GM23338 (cell line): Measurements from ENCODE around the gene SNRPN. TPM values are rescaled to one million over a fixed set of nuclear protein-coding genes. Genes with fewer than 3 reads are reported as not detected.

Experiments
- ATAC-seq: fragments of 200-7000 bp; cut with Tn5 transposase; 3 replicates; pipeline ENCODE4 v1.9.1; 2020
- DNase-seq: peaks from one replicate; pipeline ENCODE4 v3.0.0-alpha.2; 2015; ENCODE audit warnings: low spot score
- H2AFZ ChIP-seq: fragments of 200-600 bp; sonication (generic); 2 replicates; pipeline ENCODE4 v1.8.0; 2016; ENCODE audit warnings: antibody characterized with exemption, mild to moderate bottlenecking, moderate library complexity
- H3F3A ChIP-seq: fragments of 200-600 bp; sonication (generic); replicated peaks from 2 replicates; pipeline ENCODE4 v1.8.0; 2017; ENCODE audit warnings: antibody characterized with exemption, mixed run types, low read depth
- H3K27ac ChIP-seq: fragments of 200-600 bp; sonication (generic); 2 replicates; pipeline ENCODE4 v1.6.1; 2016; ENCODE audit warnings: low read depth
- H3K27me3 ChIP-seq: fragments of 200-600 bp; sonication (generic); 2 replicates; pipeline ENCODE4 v1.8.0; 2016; ENCODE audit warnings: mild to moderate bottlenecking, mixed run types, moderate library complexity; ENCODE audit not compliant: insufficient read depth
- H3K36me3 ChIP-seq: fragments of 200-600 bp; sonication (generic); 2 replicates; pipeline ENCODE4 v1.8.0; 2016; ENCODE audit warnings: mild to moderate bottlenecking; ENCODE audit not compliant: insufficient read depth
- H3K4me1 ChIP-seq: fragments of 200-600 bp; sonication (generic); 2 replicates; pipeline ENCODE4 v1.8.0; 2016; ENCODE audit warnings: mild to moderate bottlenecking, moderate library complexity; ENCODE audit not compliant: insufficient read depth
- H3K4me2 ChIP-seq: fragments of 200-600 bp; sonication (generic); 2 replicates; pipeline ENCODE4 v1.7.1; 2017; ENCODE audit warnings: mixed run types
- H3K4me3 ChIP-seq: fragments of 200-600 bp; sonication (generic); 2 replicates; pipeline ENCODE4 v1.6.1; 2016; ENCODE audit warnings: mixed run types
- H3K79me2 ChIP-seq: fragments of 200-600 bp; sonication (generic); replicated peaks from 2 replicates; pipeline ENCODE4 v1.8.0; 2017; ENCODE audit warnings: mild to moderate bottlenecking; ENCODE audit not compliant: insufficient read depth
- H3K9me2 ChIP-seq: fragments of 200-600 bp; sonication (generic); 2 replicates; pipeline ENCODE4 v1.8.0; 2017; ENCODE audit not compliant: insufficient read depth
- H4K20me1 ChIP-seq: fragments of 200-600 bp; sonication (generic); replicated peaks from 2 replicates; pipeline ENCODE4 v1.8.0; 2017; ENCODE audit warnings: mild to moderate bottlenecking; ENCODE audit not compliant: insufficient read depth
- H3K27ac Mint-ChIP-seq: 2 replicates; pipeline ENCODE4 v1.8.0; 2020; ENCODE audit warnings: inconsistent platforms, mild to moderate bottlenecking, moderate library complexity, mixed read lengths
- H3K27me3 Mint-ChIP-seq: 3 replicates; pipeline ENCODE4 v1.8.0; 2022; ENCODE audit warnings: low read depth, mild to moderate bottlenecking, moderate library complexity, mixed read lengths, inconsistent platforms; ENCODE audit not compliant: insufficient read depth, poor library complexity
- H3K36me3 Mint-ChIP-seq: 3 replicates; pipeline ENCODE4 v1.8.0; 2021; ENCODE audit warnings: low read depth, mild to moderate bottlenecking, inconsistent platforms, moderate library complexity, mixed read lengths
- H3K4me1 Mint-ChIP-seq: 3 replicates; pipeline ENCODE4 v1.8.0; 2020; ENCODE audit warnings: mild to moderate bottlenecking, inconsistent platforms, mixed read lengths
- H3K4me3 Mint-ChIP-seq: 3 replicates; pipeline ENCODE4 v1.8.0; 2021; ENCODE audit warnings: moderate library complexity, mild to moderate bottlenecking, inconsistent platforms, mixed read lengths
- H3K9me3 Mint-ChIP-seq: 3 replicates; pipeline ENCODE4 v1.8.0; 2020; ENCODE audit warnings: moderate library complexity, mild to moderate bottlenecking, inconsistent platforms, mixed read lengths
- CREB1 ChIP-seq: fragments of 250-450 bp; sonication (Bioruptor Pico); IDR thresholded peaks from 2 replicates; pipeline ENCODE4 v1.5.0; 2020; ENCODE audit warnings: low read depth, mild to moderate bottlenecking, moderate library complexity
- EZH2 ChIP-seq: fragments of 200-600 bp; sonication (generic); IDR thresholded peaks from one replicate; pipeline ENCODE4 v1.8.0; 2017; ENCODE audit warnings: antibody characterized with exemption, mild to moderate bottlenecking, low read depth; ENCODE audit not compliant: unreplicated experiment
- EZH2phosphoT487 ChIP-seq: fragments of 200-600 bp; sonication (generic); IDR thresholded peaks from one replicate; pipeline ENCODE4 v1.8.1; 2018; ENCODE audit warnings: antibody characterized with exemption; ENCODE audit not compliant: unreplicated experiment
- JUNB ChIP-seq: IDR thresholded peaks from one replicate; pipeline ENCODE4 v1.6.1; 2016; ENCODE audit warnings: antibody characterized with exemption; ENCODE audit not compliant: unreplicated experiment
- NANOG ChIP-seq: IDR thresholded peaks from 2 replicates; pipeline ENCODE4 v1.6.1; 2016; ENCODE audit warnings: antibody characterized with exemption, borderline replicate concordance
- POLR2AphosphoS5 ChIP-seq: IDR thresholded peaks from 2 replicates; pipeline ENCODE4 v1.6.1; 2016; ENCODE audit warnings: antibody characterized with exemption, low read depth
- STAT1 ChIP-seq: IDR thresholded peaks from one replicate; pipeline ENCODE4 v1.6.1; 2016; ENCODE audit warnings: antibody characterized with exemption; ENCODE audit not compliant: unreplicated experiment
- ZNF331 ChIP-seq: fragments of 250-450 bp; sonication (Bioruptor Pico); IDR thresholded peaks from 2 replicates; pipeline ENCODE4 v1.5.0; 2020; ENCODE audit warnings: low read depth, mild to moderate bottlenecking, moderate library complexity
- polyA plus RNA-seq: library from polyadenylated mRNA; unstranded; fragments of >200 nt; fragmentation: Nextera tagmentation; extraction: Ambion mirVana; gene quantifications from 2 replicates; pipeline ENCODE4 v1.2.1, GENCODE V29; 2016
- total RNA-seq: library from RNA; depleted of rRNA; stranded (reverse); fragments of >200 nt; shearing (Covaris generic); gene quantifications from 2 replicates; pipeline ENCODE4 v1.2.3, GENCODE V29; 2014
- TF ChIP-seq, protein P1 (sequence below): IDR thresholded peaks from one replicate; pipeline ENCODE4 v1.6.1; 2018; ENCODE audit warnings: antibody characterized with exemption; ENCODE audit not compliant: unreplicated experiment
- TF ChIP-seq, protein P2 (sequence below): IDR thresholded peaks from 2 replicates; pipeline ENCODE4 v1.6.1; 2016; ENCODE audit warnings: antibody characterized with exemption
- TF ChIP-seq, protein P3 (sequence below): fragments of 250-450 bp; sonication (Bioruptor Pico); IDR thresholded peaks from 2 replicates; pipeline ENCODE4 v1.5.0; 2020; ENCODE audit warnings: mild to moderate bottlenecking, moderate library complexity

The SNRPN gene
- total and polyA plus RNA-seq, 2 experiments from 2014 or later = 919 to 966 TPM

DNA sequence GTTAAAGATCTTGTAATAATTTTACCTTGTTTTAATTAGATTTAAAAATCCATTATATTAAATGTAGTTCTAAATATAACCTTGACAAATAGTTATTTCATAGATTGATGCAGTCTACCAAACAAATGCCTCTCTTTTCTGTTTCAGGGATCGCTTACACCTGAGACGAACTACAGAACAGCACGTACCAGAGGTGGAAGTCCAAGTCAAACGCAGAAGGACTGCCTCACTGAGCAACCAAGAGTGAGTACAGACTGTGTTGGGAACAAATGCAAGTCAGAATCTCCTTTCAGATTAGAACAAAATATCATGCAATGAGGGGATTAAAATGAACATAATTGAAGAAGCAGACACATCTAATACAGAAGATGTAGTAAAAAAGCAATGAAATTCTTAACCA lies 7.2 kb downstream of the SNRPN start:
- no peak overlapping the region for H2AFZ ChIP-seq
- peaks cover 19% of the 10 kb centered on the region for H3K4me1 ChIP-seq
- H3K9me3 Mint-ChIP-seq = peaks cover 61% of the 10 kb centered on the region
- ATAC-seq (no peak), DNase-seq (no peak)
- H3K9me2 ChIP-seq = no peaks in the 10 kb centered on the region
- H4K20me1 ChIP-seq = peaks cover 31% of the 10 kb centered on the region
- H3K4me2 ChIP-seq = no peak overlapping the region
- peaks cover 10% of the 10 kb centered on the region for H3K27me3 Mint-ChIP-seq
- H3K27me3 ChIP-seq = no peaks in the 10 kb centered on the region
- peaks cover 62% of the 10 kb centered on the region for H3K36me3 ChIP-seq
- peaks cover 40% of the 10 kb centered on the region; the same call in 2 of the 3 replicates for H3K4me1 Mint-ChIP-seq
- H3F3A ChIP-seq = peaks cover 3% of the 10 kb centered on the region; the same call in 1 of the 2 replicates
- no peak overlapping the region for H3K4me3 ChIP-seq
- H3K4me3 Mint-ChIP-seq = peak overlapping the region; percentile 57; the same call in 2 of the 3 replicates
- TF ChIP-seq NANOG = no peak
- TF ChIP-seq, protein P1, sequence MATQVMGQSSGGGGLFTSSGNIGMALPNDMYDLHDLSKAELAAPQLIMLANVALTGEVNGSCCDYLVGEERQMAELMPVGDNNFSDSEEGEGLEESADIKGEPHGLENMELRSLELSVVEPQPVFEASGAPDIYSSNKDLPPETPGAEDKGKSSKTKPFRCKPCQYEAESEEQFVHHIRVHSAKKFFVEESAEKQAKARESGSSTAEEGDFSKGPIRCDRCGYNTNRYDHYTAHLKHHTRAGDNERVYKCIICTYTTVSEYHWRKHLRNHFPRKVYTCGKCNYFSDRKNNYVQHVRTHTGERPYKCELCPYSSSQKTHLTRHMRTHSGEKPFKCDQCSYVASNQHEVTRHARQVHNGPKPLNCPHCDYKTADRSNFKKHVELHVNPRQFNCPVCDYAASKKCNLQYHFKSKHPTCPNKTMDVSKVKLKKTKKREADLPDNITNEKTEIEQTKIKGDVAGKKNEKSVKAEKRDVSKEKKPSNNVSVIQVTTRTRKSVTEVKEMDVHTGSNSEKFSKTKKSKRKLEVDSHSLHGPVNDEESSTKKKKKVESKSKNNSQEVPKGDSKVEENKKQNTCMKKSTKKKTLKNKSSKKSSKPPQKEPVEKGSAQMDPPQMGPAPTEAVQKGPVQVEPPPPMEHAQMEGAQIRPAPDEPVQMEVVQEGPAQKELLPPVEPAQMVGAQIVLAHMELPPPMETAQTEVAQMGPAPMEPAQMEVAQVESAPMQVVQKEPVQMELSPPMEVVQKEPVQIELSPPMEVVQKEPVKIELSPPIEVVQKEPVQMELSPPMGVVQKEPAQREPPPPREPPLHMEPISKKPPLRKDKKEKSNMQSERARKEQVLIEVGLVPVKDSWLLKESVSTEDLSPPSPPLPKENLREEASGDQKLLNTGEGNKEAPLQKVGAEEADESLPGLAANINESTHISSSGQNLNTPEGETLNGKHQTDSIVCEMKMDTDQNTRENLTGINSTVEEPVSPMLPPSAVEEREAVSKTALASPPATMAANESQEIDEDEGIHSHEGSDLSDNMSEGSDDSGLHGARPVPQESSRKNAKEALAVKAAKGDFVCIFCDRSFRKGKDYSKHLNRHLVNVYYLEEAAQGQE = no peak
- no peak for TF ChIP-seq STAT1
- TF ChIP-seq EZH2phosphoT487 = no peak
- TF ChIP-seq ZNF331 = no peak
- no peak for TF ChIP-seq CREB1 (CRISPR knock-in tag)
- no peak for TF ChIP-seq EZH2
- TF ChIP-seq, protein P2, sequence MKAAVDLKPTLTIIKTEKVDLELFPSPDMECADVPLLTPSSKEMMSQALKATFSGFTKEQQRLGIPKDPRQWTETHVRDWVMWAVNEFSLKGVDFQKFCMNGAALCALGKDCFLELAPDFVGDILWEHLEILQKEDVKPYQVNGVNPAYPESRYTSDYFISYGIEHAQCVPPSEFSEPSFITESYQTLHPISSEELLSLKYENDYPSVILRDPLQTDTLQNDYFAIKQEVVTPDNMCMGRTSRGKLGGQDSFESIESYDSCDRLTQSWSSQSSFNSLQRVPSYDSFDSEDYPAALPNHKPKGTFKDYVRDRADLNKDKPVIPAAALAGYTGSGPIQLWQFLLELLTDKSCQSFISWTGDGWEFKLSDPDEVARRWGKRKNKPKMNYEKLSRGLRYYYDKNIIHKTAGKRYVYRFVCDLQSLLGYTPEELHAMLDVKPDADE = no peak
- TF ChIP-seq, protein P3, sequence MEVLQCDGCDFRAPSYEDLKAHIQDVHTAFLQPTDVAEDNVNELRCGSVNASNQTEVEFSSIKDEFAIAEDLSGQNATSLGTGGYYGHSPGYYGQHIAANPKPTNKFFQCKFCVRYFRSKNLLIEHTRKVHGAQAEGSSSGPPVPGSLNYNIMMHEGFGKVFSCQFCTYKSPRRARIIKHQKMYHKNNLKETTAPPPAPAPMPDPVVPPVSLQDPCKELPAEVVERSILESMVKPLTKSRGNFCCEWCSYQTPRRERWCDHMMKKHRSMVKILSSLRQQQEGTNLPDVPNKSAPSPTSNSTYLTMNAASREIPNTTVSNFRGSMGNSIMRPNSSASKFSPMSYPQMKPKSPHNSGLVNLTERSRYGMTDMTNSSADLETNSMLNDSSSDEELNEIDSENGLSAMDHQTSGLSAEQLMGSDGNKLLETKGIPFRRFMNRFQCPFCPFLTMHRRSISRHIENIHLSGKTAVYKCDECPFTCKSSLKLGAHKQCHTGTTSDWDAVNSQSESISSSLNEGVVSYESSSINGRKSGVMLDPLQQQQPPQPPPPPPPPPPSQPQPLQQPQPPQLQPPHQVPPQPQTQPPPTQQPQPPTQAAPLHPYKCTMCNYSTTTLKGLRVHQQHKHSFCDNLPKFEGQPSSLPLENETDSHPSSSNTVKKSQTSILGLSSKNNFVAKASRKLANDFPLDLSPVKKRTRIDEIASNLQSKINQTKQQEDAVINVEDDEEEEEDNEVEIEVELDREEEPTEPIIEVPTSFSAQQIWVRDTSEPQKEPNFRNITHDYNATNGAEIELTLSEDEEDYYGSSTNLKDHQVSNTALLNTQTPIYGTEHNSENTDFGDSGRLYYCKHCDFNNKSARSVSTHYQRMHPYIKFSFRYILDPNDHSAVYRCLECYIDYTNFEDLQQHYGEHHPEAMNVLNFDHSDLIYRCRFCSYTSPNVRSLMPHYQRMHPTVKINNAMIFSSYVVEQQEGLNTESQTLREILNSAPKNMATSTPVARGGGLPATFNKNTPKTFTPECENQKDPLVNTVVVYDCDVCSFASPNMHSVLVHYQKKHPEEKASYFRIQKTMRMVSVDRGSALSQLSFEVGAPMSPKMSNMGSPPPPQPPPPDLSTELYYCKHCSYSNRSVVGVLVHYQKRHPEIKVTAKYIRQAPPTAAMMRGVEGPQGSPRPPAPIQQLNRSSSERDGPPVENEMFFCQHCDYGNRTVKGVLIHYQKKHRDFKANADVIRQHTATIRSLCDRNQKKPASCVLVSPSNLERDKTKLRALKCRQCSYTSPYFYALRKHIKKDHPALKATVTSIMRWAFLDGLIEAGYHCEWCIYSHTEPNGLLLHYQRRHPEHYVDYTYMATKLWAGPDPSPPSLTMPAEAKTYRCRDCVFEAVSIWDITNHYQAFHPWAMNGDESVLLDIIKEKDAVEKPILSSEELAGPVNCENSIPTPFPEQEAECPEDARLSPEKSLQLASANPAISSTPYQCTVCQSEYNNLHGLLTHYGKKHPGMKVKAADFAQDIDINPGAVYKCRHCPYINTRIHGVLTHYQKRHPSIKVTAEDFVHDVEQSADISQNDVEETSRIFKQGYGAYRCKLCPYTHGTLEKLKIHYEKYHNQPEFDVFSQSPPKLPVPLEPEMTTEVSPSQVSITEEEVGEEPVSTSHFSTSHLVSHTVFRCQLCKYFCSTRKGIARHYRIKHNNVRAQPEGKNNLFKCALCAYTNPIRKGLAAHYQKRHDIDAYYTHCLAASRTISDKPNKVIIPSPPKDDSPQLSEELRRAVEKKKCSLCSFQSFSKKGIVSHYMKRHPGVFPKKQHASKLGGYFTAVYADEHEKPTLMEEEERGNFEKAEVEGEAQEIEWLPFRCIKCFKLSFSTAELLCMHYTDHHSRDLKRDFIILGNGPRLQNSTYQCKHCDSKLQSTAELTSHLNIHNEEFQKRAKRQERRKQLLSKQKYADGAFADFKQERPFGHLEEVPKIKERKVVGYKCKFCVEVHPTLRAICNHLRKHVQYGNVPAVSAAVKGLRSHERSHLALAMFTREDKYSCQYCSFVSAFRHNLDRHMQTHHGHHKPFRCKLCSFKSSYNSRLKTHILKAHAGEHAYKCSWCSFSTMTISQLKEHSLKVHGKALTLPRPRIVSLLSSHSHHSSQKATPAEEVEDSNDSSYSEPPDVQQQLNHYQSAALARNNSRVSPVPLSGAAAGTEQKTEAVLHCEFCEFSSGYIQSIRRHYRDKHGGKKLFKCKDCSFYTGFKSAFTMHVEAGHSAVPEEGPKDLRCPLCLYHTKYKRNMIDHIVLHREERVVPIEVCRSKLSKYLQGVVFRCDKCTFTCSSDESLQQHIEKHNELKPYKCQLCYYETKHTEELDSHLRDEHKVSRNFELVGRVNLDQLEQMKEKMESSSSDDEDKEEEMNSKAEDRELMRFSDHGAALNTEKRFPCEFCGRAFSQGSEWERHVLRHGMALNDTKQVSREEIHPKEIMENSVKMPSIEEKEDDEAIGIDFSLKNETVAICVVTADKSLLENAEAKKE (CRISPR knock-in tag) = no peak
- TF ChIP-seq POLR2AphosphoS5 = no peak
- TF ChIP-seq JUNB = no peak
- H3K36me3 Mint-ChIP-seq = peaks cover 96% of the 10 kb centered on the region
- H3K79me2 ChIP-seq = peaks cover 100% of the 10 kb centered on the region
- H3K27ac ChIP-seq = no peak overlapping the region
- peak overlapping the region; percentile 66; the same call in 1 of the 2 replicates for H3K27ac Mint-ChIP-seq
